ENCODE data around the gene FCRL3.
"Not testable (repeated sequence)": the region's sequence is repeated elsewhere in the genome, so short reads cannot be mapped to it uniquely, and the experiment has no call there.

Gene FCRL3, protein sequence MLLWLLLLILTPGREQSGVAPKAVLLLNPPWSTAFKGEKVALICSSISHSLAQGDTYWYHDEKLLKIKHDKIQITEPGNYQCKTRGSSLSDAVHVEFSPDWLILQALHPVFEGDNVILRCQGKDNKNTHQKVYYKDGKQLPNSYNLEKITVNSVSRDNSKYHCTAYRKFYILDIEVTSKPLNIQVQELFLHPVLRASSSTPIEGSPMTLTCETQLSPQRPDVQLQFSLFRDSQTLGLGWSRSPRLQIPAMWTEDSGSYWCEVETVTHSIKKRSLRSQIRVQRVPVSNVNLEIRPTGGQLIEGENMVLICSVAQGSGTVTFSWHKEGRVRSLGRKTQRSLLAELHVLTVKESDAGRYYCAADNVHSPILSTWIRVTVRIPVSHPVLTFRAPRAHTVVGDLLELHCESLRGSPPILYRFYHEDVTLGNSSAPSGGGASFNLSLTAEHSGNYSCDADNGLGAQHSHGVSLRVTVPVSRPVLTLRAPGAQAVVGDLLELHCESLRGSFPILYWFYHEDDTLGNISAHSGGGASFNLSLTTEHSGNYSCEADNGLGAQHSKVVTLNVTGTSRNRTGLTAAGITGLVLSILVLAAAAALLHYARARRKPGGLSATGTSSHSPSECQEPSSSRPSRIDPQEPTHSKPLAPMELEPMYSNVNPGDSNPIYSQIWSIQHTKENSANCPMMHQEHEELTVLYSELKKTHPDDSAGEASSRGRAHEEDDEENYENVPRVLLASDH

DNA sequence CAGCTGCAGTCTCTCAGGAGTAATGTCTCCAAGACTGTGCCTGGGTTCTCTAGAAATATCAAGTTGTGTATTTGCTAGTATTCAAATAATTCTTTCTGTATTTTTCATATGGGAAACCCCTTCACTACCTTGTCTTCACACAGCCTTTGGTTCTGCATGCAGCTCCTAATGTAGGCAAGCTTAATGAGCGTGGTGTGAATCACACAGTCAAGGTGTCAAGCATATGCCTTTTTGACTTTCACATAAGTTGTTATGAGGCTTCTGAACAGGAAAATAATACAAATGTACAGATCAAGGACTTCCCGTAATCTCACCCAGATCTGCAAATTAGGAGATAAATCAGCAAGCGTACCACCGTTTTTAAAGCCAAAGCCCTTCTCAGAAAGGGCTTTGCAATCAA lies at the start of gene FCRL3:
Gene FCRL3 (minus strand): TSS at position 38 of the 400 bp plus-strand sequence. CDS start 280 bp downstream, outside the sequence.
- no peak for DNase-seq (ENCODE audit: low read depth)
- TF ChIP-seq, protein P1, sequence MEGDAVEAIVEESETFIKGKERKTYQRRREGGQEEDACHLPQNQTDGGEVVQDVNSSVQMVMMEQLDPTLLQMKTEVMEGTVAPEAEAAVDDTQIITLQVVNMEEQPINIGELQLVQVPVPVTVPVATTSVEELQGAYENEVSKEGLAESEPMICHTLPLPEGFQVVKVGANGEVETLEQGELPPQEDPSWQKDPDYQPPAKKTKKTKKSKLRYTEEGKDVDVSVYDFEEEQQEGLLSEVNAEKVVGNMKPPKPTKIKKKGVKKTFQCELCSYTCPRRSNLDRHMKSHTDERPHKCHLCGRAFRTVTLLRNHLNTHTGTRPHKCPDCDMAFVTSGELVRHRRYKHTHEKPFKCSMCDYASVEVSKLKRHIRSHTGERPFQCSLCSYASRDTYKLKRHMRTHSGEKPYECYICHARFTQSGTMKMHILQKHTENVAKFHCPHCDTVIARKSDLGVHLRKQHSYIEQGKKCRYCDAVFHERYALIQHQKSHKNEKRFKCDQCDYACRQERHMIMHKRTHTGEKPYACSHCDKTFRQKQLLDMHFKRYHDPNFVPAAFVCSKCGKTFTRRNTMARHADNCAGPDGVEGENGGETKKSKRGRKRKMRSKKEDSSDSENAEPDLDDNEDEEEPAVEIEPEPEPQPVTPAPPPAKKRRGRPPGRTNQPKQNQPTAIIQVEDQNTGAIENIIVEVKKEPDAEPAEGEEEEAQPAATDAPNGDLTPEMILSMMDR (conservative IDR thresholded peaks at IDR 0.05; ENCODE audit: low read depth, low read length), result no peak
- no peak within 1 kb of the TSS for H3K4me3 ChIP-seq (ENCODE audit: low read depth, low read length)

DNA sequence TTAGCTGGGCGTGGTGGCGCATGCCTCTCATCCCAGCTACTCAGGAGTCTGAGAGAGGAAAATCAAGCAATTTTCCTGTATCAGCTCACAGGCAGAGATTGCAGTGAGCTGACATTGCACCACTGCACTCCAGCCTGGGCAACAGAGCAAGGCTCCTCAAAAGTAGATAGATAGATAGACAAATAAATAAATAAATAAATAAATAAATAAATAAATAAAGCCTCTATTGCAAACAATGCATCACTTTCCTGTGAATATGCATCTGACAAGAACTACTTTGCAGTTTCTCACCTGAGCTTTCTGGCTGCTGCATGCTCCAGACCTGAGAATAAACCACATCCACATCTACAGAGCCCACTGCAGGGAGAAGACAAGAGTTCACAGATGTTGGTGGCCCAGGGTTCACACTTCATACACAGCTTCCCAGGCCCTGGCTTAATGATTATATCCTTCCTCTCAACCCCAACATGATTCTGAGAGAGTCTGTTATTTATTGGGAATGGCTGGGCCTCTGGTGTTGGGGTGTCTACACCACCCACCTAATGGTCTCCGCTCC lies 47.8 kb upstream of the FCRL3 start:
- no peak for DNase-seq (ENCODE audit: low read depth)
- TF ChIP-seq, protein P1 (conservative IDR thresholded peaks at IDR 0.05; ENCODE audit: low read depth, low read length), result no peak

DNA sequence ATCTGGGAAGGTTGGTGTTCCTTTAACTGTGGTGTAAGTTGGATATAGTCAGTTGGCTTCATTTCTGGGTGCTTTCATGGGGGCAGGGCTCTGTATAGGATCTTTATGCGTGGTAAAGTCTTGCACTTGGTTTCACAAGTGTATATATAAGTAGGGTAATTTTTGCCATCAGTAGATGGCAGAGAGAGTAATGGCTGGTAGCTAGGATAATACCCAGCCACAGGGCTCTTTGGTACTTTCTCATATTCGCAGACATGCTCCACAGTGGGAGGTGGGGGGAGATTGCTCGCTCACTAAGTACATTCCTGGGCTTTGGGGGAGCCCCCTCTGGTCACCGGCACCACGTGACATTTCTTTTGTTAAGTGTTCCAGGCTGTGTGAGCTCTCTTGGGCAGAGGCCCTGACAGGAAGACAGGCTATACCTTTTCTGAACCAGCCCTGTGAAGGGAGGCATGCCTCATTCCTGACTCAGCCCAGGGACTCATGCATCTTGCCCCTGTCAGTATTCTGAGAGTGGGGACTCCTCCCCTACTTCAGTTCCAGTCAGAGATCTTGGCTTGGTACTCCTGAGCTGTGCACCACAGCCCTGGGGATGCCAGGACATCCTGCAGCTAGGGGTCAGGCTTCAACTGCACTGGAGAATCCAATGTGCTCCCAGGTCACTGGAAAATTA lies 38.8 kb upstream of the FCRL3 start:
- no peak overlapping the region for H3K4me3 ChIP-seq (ENCODE audit: low read depth, low read length)
- no peak for DNase-seq (ENCODE audit: low read depth)
- TF ChIP-seq, protein P1 (conservative IDR thresholded peaks at IDR 0.05; ENCODE audit: low read depth, low read length), result no peak

More for the DNA sequence above, 47.8 kb upstream of the FCRL3 start:
- no peak overlapping the region for H3K4me3 ChIP-seq (ENCODE audit: low read depth, low read length)

DNA sequence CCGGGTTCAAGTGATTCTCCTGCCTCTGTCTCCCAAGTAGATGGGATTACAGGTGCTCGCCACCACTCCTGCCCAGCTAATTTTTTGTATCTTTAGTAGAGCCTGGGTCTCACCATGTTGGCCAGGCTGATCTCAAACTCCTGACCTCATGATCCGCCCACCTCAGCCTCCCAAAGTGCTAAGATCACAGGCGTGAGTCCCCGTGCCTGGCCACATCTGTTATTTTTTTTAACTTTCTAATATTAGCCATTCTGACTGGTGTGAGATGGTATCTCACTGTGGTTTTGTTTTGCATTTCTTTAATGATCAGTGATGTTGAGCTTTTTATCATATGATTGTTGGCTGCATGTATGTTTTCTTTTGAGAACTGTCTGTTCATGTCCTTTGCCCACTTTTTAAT lies 35.4 kb upstream of the FCRL3 start:
- H3K4me3 ChIP-seq (ENCODE audit: low read depth, low read length); DNase-seq (ENCODE audit: low read depth): not testable (repeated sequence)

- H3K4me3 ChIP-seq (ENCODE audit: low read depth, low read length), result no peak overlapping the region
- DNase-seq (ENCODE audit: low read depth), result no peak
- TF ChIP-seq, protein P1 (conservative IDR thresholded peaks at IDR 0.05; ENCODE audit: low read depth, low read length), result no peak
Observed at GRCh38 chr1:157734321-157734720, 33.8 kb upstream of the FCRL3 start.

DNA sequence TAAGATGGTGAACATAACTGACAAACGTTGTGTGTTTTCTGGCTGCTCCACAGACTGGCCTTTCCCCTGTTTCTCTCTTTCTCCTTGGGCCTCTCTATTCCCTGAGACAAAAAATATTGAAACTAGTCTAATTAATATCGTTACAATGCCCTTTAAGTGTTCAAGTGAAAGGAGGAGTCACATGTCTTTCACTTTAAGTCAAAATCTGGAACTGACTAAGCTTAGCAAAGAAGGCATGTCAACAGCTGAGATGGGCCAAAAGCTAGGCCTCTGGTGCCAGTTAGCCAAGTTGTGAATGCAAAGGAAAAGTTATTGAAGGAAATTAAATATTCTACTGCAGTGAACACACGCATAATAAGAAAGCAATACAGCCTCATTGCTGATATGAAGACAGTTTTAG lies 32.2 kb upstream of the FCRL3 start:
- TF ChIP-seq, protein P1 (conservative IDR thresholded peaks at IDR 0.05; ENCODE audit: low read depth, low read length), result no peak
- no peak overlapping the region for H3K4me3 ChIP-seq (ENCODE audit: low read depth, low read length)
- no peak for DNase-seq (ENCODE audit: low read depth)

DNA sequence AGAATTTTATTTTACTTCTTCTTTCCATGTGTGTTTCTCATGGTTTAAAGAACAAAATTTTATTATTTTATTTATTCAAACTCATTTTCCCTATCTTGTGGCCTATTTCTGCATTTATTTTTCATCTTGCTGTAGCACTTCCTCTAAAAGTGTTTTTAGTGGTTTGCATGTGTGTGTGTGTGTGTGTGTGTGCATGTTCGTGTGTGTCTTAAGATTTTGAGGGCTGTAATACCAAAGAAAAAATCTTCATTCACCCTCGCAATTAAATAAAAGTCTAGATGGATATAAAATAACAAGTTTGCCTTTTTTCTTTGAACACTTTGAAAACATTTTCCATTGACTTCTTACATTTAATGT lies 24.6 kb upstream of the FCRL3 start:
- TF ChIP-seq, protein P1 (conservative IDR thresholded peaks at IDR 0.05; ENCODE audit: low read depth, low read length), result no peak
- no peak overlapping the region for H3K4me3 ChIP-seq (ENCODE audit: low read depth, low read length)
- no peak for DNase-seq (ENCODE audit: low read depth)

Measured in choroid plexus epithelial cell (primary cell).